HG03442 (cell line): ENCODE data around the gene PBX1.

Experiments used
- ATAC-seq: cut with Tn5 transposase; IDR thresholded peaks from one replicate; pipeline ENCODE4 v1.9.1; 2021; ENCODE audit warnings: mild to moderate bottlenecking, moderate library complexity; ENCODE audit not compliant: unreplicated experiment

PBX1 gene

GRCh38 chr1:164771041-164771618 is 212.1 kb downstream of the PBX1 start:
- no peak for ATAC-seq

- no peak for ATAC-seq
Observed at GRCh38 chr1:164771619-164772361, 212.8 kb downstream of the PBX1 start.

- peak; percentile 99 for ATAC-seq
Observed at GRCh38 chr1:164772635-164773034, 213.7 kb downstream of the PBX1 start.

GRCh38 chr1:164773102-164773501 is 214.1 kb downstream of the PBX1 start:
- ATAC-seq: no peak

GRCh38 chr1:164774413-164774812 is 215.4 kb downstream of the PBX1 start:
- ATAC-seq: no peak

GRCh38 chr1:164774819-164775654 is 216.1 kb downstream of the PBX1 start:
- no peak for ATAC-seq

- no peak for ATAC-seq
Observed at GRCh38 chr1:164777518-164777917, 218.5 kb downstream of the PBX1 start.

GRCh38 chr1:164779376-164779775 is 220.4 kb downstream of the PBX1 start:
- no peak for ATAC-seq

- no peak for ATAC-seq
Observed at GRCh38 chr1:164780111-164780812, 221.3 kb downstream of the PBX1 start.

- no peak for ATAC-seq
Observed at GRCh38 chr1:164780863-164781262, 221.9 kb downstream of the PBX1 start.

- ATAC-seq: no peak
Observed at GRCh38 chr1:164781972-164782371, 223.0 kb downstream of the PBX1 start.

- ATAC-seq: no peak
Observed at GRCh38 chr1:164783778-164784555, 225.0 kb downstream of the PBX1 start.

GRCh38 chr1:164784960-164785359 is 226.0 kb downstream of the PBX1 start:
- ATAC-seq: no peak

- ATAC-seq: no peak
Observed at GRCh38 chr1:164785841-164786534, 227.0 kb downstream of the PBX1 start.

GRCh38 chr1:164786980-164787833 is 228.2 kb downstream of the PBX1 start:
- peak; percentile 98 for ATAC-seq

- ATAC-seq: no peak
Observed at GRCh38 chr1:164787834-164788231, 228.8 kb downstream of the PBX1 start.

- ATAC-seq: no peak
Observed at GRCh38 chr1:164790081-164790480, 231.1 kb downstream of the PBX1 start.

- no peak for ATAC-seq
Observed at GRCh38 chr1:164792410-164793004, 233.5 kb downstream of the PBX1 start.
